WTC11 (cell line): ENCODE results near the gene ASTN2. TPM values are rescaled to one million over a fixed set of nuclear protein-coding genes. Genes with fewer than 3 reads are reported as not detected.

ENCODE experiments used
- ATAC-seq: fragments of 200-7000 bp; cut with Tn5 transposase; 2 replicates; pipeline ENCODE4 v1.10.0; 2021; ENCODE audit warnings: mild to moderate bottlenecking, moderate library complexity
- CTCF ChIA-PET: fragments of 300-600 bp; sonication (Branson Sonifier 250); formaldehyde crosslinking; loops from one replicate; lab custom pipeline; 2021; ENCODE audit warnings: antibody characterized with exemption; lab: Charles Lee
- POLR2A ChIA-PET: fragments of 350-600 bp; sonication (Branson Sonifier 250); formaldehyde crosslinking; loops from one replicate; lab custom pipeline; 2021; ENCODE audit warnings: antibody characterized with exemption; lab: Charles Lee
- DNase-seq: peaks from one replicate; pipeline ENCODE4 v3.0.0; 2021; ENCODE audit warnings: low spot score
- H3K27ac Mint-ChIP-seq: 2 replicates; pipeline ENCODE4 v1.8.0; 2021; ENCODE audit warnings: mixed read lengths
- H3K27me3 Mint-ChIP-seq: 2 replicates; pipeline ENCODE4 v1.8.0; 2021; ENCODE audit warnings: low read depth, mild to moderate bottlenecking, moderate library complexity, mixed read lengths
- H3K36me3 Mint-ChIP-seq: 2 replicates; pipeline ENCODE4 v1.8.0; 2021; ENCODE audit warnings: mixed read lengths
- H3K4me1 Mint-ChIP-seq: 2 replicates; pipeline ENCODE4 v1.8.0; 2022; ENCODE audit warnings: mixed read lengths
- H3K4me3 Mint-ChIP-seq: 2 replicates; pipeline ENCODE4 v1.8.0; 2021; ENCODE audit warnings: mild to moderate bottlenecking, moderate library complexity, mixed read lengths
- H3K9me3 Mint-ChIP-seq: 2 replicates; pipeline ENCODE4 v1.8.0; 2021; ENCODE audit warnings: mixed read lengths
- ATF1 ChIP-seq: sonication (generic); formaldehyde crosslinking; IDR thresholded peaks from 2 replicates; pipeline ENCODE4 v1.8.1; 2023; ENCODE audit warnings: mild to moderate bottlenecking, moderate library complexity, missing genetic modification reagents
- GABPB1 ChIP-seq: sonication (generic); formaldehyde crosslinking; IDR thresholded peaks from 2 replicates; pipeline ENCODE4 v1.8.1; 2023; ENCODE audit warnings: mild to moderate bottlenecking, missing genetic modification reagents
- HMGA2 ChIP-seq: fragments of 250-450 bp; sonication (Bioruptor Pico); IDR thresholded peaks from 2 replicates; pipeline ENCODE4 v1.4.0; 2021; ENCODE audit warnings: mild to moderate bottlenecking, moderate library complexity
- JAZF1 ChIP-seq: fragments of 250-450 bp; sonication (Bioruptor Pico); IDR thresholded peaks from 2 replicates; pipeline ENCODE4 v1.9.0; 2021; ENCODE audit warnings: moderate library complexity, mild to moderate bottlenecking, inconsistent platforms
- NFE2L1 ChIP-seq: sonication (generic); formaldehyde crosslinking; IDR thresholded peaks from 2 replicates; pipeline ENCODE4 v1.8.1; 2023; ENCODE audit warnings: missing genetic modification reagents
- SMAD3 ChIP-seq: sonication (generic); formaldehyde crosslinking; IDR thresholded peaks from 2 replicates; pipeline ENCODE4 v1.8.0; 2022; ENCODE audit warnings: missing genetic modification reagents, mild to moderate bottlenecking, borderline replicate concordance
- TEAD1 ChIP-seq: sonication (generic); formaldehyde crosslinking; IDR thresholded peaks from 2 replicates; pipeline ENCODE4 v1.8.0; 2022; ENCODE audit warnings: mild to moderate bottlenecking, missing genetic modification reagents
- TEAD4 ChIP-seq: sonication (generic); formaldehyde crosslinking; IDR thresholded peaks from 2 replicates; pipeline ENCODE4 v1.8.0; 2022; ENCODE audit warnings: mild to moderate bottlenecking, missing genetic modification reagents
- TP53 ChIP-seq: sonication (generic); formaldehyde crosslinking; IDR thresholded peaks from 2 replicates; pipeline ENCODE4 v1.8.1; 2023; ENCODE audit warnings: mild to moderate bottlenecking, missing genetic modification reagents
- ZNF671 ChIP-seq: fragments of 250-450 bp; sonication (Bioruptor Pico); IDR thresholded peaks from 2 replicates; pipeline ENCODE4 v1.8.0; 2021; ENCODE audit warnings: mild to moderate bottlenecking
- total RNA-seq: library from RNA; stranded (reverse); gene quantifications from 3 replicates; pipeline ENCODE4 v1.2.3, GENCODE V29; 2021
- TF ChIP-seq, protein P1 (sequence below): sonication (generic); formaldehyde crosslinking; IDR thresholded peaks from 2 replicates; pipeline ENCODE4 v1.8.0; 2023; ENCODE audit warnings: mild to moderate bottlenecking, missing genetic modification reagents
- TF ChIP-seq, protein P2 (sequence below): sonication (generic); formaldehyde crosslinking; IDR thresholded peaks from 2 replicates; pipeline ENCODE4 v1.8.1; 2023; ENCODE audit warnings: mild to moderate bottlenecking, moderate library complexity, missing genetic modification reagents
- TF ChIP-seq, protein P3 (sequence below): fragments of 250-450 bp; sonication (Bioruptor Pico); IDR thresholded peaks from 2 replicates; pipeline ENCODE4 v1.9.0; 2021; ENCODE audit warnings: mild to moderate bottlenecking
- TF ChIP-seq, protein P4 (sequence below): sonication (generic); formaldehyde crosslinking; IDR thresholded peaks from 2 replicates; pipeline ENCODE4 v1.8.1; 2022; ENCODE audit warnings: mild to moderate bottlenecking, missing genetic modification reagents, moderate library complexity, borderline replicate concordance
- TF ChIP-seq, protein P5 (sequence below): sonication (generic); formaldehyde crosslinking; IDR thresholded peaks from 2 replicates; pipeline ENCODE4 v1.8.0; 2022; ENCODE audit warnings: mild to moderate bottlenecking, missing genetic modification reagents

The ASTN2 gene
- total RNA-seq, 1 experiment from 2014 or later, result 16.2 TPM

- TF ChIP-seq, protein P1, sequence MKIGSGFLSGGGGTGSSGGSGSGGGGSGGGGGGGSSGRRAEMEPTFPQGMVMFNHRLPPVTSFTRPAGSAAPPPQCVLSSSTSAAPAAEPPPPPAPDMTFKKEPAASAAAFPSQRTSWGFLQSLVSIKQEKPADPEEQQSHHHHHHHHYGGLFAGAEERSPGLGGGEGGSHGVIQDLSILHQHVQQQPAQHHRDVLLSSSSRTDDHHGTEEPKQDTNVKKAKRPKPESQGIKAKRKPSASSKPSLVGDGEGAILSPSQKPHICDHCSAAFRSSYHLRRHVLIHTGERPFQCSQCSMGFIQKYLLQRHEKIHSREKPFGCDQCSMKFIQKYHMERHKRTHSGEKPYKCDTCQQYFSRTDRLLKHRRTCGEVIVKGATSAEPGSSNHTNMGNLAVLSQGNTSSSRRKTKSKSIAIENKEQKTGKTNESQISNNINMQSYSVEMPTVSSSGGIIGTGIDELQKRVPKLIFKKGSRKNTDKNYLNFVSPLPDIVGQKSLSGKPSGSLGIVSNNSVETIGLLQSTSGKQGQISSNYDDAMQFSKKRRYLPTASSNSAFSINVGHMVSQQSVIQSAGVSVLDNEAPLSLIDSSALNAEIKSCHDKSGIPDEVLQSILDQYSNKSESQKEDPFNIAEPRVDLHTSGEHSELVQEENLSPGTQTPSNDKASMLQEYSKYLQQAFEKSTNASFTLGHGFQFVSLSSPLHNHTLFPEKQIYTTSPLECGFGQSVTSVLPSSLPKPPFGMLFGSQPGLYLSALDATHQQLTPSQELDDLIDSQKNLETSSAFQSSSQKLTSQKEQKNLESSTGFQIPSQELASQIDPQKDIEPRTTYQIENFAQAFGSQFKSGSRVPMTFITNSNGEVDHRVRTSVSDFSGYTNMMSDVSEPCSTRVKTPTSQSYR, result no peak
- no peak for TF ChIP-seq SMAD3
Measured at GRCh38 chr9:116549786-116550660, 864.8 kb downstream of the ASTN2 start (continued).

DNA sequence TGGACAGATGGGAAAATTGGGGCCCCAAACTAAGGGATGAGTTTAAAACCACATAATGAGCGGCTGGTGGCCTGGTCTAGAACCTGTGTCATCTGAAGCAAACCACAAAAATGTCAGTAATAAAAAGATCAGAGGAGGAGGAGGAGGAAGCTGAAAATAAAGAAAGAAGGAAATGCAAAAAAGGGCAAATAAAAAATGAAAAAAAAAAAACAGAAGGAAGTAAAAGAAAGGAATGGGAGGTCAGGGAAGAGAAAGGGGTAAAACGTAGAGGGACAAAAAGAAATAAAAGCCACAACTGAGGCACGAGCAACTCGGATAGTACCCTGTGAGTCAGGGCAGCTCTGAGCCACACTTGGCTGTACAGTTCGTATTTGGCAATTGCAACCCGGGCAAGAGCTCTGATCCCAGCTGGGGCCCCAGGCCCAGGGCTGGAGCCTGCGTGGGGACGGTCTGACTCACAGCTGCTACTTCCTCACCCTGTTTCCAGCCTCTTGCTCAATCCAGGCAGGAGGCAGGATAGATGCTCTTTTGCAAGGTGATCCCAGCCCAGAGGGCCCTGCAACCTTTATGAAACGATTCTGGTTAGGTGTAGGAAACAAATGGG is 865.7 kb downstream of the ASTN2 start:
- Mint-ChIP-seq H3K36me3 (no peaks in the 10 kb centered on the region), H3K4me3 (no peak overlapping the region), H3K9me3 (no peaks in the 10 kb centered on the region), H3K27ac (no peak overlapping the region; the same call in 1 of the 2 replicates), H3K4me1 (0 out of 2 replicates have a peak, but pooled peaks cover 3% of the 10 kb centered on the region), H3K27me3 (no peaks in the 10 kb centered on the region)
- no peak for ATAC-seq
- ChIA-PET CTCF (interaction anchor here (0.6 to 1.7 kb wide), 3 partner anchors 20 to 399 kb away, joined by 3 to 4 read pairs (median 3); no protein-coding TSS in a partner anchor), POLR2A (no interaction called here)
- no peak for DNase-seq
- TF ChIP-seq, protein P2, sequence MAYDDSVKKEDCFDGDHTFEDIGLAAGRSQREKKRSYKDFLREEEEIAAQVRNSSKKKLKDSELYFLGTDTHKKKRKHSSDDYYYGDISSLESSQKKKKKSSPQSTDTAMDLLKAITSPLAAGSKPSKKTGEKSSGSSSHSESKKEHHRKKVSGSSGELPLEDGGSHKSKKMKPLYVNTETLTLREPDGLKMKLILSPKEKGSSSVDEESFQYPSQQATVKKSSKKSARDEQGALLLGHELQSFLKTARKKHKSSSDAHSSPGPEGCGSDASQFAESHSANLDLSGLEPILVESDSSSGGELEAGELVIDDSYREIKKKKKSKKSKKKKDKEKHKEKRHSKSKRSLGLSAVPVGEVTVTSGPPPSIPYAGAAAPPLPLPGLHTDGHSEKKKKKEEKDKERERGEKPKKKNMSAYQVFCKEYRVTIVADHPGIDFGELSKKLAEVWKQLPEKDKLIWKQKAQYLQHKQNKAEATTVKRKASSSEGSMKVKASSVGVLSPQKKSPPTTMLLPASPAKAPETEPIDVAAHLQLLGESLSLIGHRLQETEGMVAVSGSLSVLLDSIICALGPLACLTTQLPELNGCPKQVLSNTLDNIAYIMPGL (CRISPR knock-in tag), result no peak
- TF ChIP-seq GABPB1 (CRISPR knock-in tag), result peak; percentile 82

- ChIA-PET POLR2A (interaction anchor here (0.6 kb wide), 1 partner anchor 1205 kb away, joined by 3 read pairs; no protein-coding TSS in a partner anchor), CTCF (no interaction called here)
- Mint-ChIP-seq H3K4me3 (no peak overlapping the region), H3K9me3 (no peaks in the 10 kb centered on the region), H3K27ac (no peak overlapping the region; the same call in 1 of the 2 replicates), H3K4me1 (peaks cover 8% of the 10 kb centered on the region), H3K27me3 (no peaks in the 10 kb centered on the region), H3K36me3 (no peaks in the 10 kb centered on the region)
- DNase-seq (no peak), ATAC-seq (peak; percentile 78)
- TF ChIP-seq HMGA2 (CRISPR knock-in tag) (no peak), TEAD1 (CRISPR knock-in tag) (no peak), TP53 (no peak), NFE2L1 (CRISPR knock-in tag) (no peak)
Measured at GRCh38 chr9:116547729-116548426, 867.0 kb downstream of the ASTN2 start.

- no peak for DNase-seq
- Mint-ChIP-seq H3K4me1 (peaks cover 8% of the 10 kb centered on the region), H3K4me3 (no peak overlapping the region), H3K27me3 (no peaks in the 10 kb centered on the region), H3K27ac (no peak overlapping the region), H3K9me3 (no peaks in the 10 kb centered on the region), H3K36me3 (no peaks in the 10 kb centered on the region)
- ChIA-PET CTCF (no interaction called here), POLR2A (interaction anchor here (0.6 kb wide), 1 partner anchor 20 kb away, joined by 4 read pairs; no protein-coding TSS in a partner anchor)
- ATAC-seq, result no peak
- TF ChIP-seq, protein P3, sequence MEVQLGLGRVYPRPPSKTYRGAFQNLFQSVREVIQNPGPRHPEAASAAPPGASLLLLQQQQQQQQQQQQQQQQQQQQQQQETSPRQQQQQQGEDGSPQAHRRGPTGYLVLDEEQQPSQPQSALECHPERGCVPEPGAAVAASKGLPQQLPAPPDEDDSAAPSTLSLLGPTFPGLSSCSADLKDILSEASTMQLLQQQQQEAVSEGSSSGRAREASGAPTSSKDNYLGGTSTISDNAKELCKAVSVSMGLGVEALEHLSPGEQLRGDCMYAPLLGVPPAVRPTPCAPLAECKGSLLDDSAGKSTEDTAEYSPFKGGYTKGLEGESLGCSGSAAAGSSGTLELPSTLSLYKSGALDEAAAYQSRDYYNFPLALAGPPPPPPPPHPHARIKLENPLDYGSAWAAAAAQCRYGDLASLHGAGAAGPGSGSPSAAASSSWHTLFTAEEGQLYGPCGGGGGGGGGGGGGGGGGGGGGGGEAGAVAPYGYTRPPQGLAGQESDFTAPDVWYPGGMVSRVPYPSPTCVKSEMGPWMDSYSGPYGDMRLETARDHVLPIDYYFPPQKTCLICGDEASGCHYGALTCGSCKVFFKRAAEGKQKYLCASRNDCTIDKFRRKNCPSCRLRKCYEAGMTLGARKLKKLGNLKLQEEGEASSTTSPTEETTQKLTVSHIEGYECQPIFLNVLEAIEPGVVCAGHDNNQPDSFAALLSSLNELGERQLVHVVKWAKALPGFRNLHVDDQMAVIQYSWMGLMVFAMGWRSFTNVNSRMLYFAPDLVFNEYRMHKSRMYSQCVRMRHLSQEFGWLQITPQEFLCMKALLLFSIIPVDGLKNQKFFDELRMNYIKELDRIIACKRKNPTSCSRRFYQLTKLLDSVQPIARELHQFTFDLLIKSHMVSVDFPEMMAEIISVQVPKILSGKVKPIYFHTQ (CRISPR knock-in tag), result no peak
- TF ChIP-seq, protein P4, sequence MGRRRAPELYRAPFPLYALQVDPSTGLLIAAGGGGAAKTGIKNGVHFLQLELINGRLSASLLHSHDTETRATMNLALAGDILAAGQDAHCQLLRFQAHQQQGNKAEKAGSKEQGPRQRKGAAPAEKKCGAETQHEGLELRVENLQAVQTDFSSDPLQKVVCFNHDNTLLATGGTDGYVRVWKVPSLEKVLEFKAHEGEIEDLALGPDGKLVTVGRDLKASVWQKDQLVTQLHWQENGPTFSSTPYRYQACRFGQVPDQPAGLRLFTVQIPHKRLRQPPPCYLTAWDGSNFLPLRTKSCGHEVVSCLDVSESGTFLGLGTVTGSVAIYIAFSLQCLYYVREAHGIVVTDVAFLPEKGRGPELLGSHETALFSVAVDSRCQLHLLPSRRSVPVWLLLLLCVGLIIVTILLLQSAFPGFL (CRISPR knock-in tag), result no peak
- TF ChIP-seq NFE2L1 (CRISPR knock-in tag) (no peak), TEAD4 (CRISPR knock-in tag) (no peak), ZNF671 (CRISPR knock-in tag) (no peak), ATF1 (CRISPR knock-in tag) (no peak), JAZF1 (CRISPR knock-in tag) (no peak)
- TF ChIP-seq, protein P5, sequence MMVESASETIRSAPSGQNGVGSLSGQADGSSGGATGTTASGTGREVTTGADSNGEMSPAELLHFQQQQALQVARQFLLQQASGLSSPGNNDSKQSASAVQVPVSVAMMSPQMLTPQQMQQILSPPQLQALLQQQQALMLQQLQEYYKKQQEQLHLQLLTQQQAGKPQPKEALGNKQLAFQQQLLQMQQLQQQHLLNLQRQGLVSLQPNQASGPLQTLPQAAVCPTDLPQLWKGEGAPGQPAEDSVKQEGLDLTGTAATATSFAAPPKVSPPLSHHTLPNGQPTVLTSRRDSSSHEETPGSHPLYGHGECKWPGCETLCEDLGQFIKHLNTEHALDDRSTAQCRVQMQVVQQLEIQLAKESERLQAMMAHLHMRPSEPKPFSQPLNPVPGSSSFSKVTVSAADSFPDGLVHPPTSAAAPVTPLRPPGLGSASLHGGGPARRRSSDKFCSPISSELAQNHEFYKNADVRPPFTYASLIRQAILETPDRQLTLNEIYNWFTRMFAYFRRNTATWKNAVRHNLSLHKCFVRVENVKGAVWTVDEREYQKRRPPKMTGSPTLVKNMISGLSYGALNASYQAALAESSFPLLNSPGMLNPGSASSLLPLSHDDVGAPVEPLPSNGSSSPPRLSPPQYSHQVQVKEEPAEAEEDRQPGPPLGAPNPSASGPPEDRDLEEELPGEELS (CRISPR knock-in tag), result no peak
Measured at GRCh38 chr9:116546711-116547581, 867.9 kb downstream of the ASTN2 start.
